Measurements from ENCODE around the gene DPYD. TPM values are rescaled to one million over a fixed set of nuclear protein-coding genes. Genes with fewer than 3 reads are reported as not detected.

DPYD gene
- total RNA-seq, 1 experiment from 2014 or later, result 0.46 TPM

GRCh38 chr1:97711858-97712257 lies 209.0 kb downstream of the DPYD start:
- Mint-ChIP-seq H3K4me1 (no peaks in the 10 kb centered on the region), H3K36me3 (no peaks in the 10 kb centered on the region), H3K27me3 (ENCODE audit: low read depth) (no peaks in the 10 kb centered on the region), H3K27ac (no peak overlapping the region), H3K4me3 (no peak overlapping the region), H3K9me3 (no peaks in the 10 kb centered on the region)
- ChIA-PET CTCF (no interaction called here), POLR2A (no interaction called here)
- ATAC-seq (no peak), DNase-seq (ENCODE audit: low spot score) (no peak)
- TF ChIP-seq GABPB1 (CRISPR knock-in tag; IDR thresholded peaks at IDR 0.05) (no peak), PRRX2 (CRISPR knock-in tag; IDR thresholded peaks at IDR 0.05) (no peak), ATF3 (CRISPR knock-in tag; conservative IDR thresholded peaks at IDR 0.05) (no peak), SP1 (CRISPR knock-in tag; conservative IDR thresholded peaks at IDR 0.05) (no peak), HMGA2 (CRISPR knock-in tag; IDR thresholded peaks at IDR 0.05) (no peak), OVOL2 (CRISPR knock-in tag; IDR thresholded peaks at IDR 0.05; ENCODE audit: borderline replicate concordance) (no peak), E2F1 (CRISPR knock-in tag; IDR thresholded peaks at IDR 0.05) (no peak), JAZF1 (CRISPR knock-in tag; IDR thresholded peaks at IDR 0.05) (no peak), MLX (CRISPR knock-in tag; IDR thresholded peaks at IDR 0.05) (no peak), ETV6 (CRISPR knock-in tag; IDR thresholded peaks at IDR 0.05) (no peak), PRDM15 (CRISPR knock-in tag; IDR thresholded peaks at IDR 0.05) (no peak), ZBTB21 (CRISPR knock-in tag; IDR thresholded peaks at IDR 0.05; ENCODE audit: borderline replicate concordance) (no peak), NR3C1 (CRISPR knock-in tag; conservative IDR thresholded peaks at IDR 0.05; ENCODE audit: low read depth) (no peak), ZNF263 (CRISPR knock-in tag; IDR thresholded peaks at IDR 0.05; ENCODE audit: low read depth) (no peak), ZNF423 (CRISPR knock-in tag; IDR thresholded peaks at IDR 0.05) (no peak)
- TF ChIP-seq, protein P1, sequence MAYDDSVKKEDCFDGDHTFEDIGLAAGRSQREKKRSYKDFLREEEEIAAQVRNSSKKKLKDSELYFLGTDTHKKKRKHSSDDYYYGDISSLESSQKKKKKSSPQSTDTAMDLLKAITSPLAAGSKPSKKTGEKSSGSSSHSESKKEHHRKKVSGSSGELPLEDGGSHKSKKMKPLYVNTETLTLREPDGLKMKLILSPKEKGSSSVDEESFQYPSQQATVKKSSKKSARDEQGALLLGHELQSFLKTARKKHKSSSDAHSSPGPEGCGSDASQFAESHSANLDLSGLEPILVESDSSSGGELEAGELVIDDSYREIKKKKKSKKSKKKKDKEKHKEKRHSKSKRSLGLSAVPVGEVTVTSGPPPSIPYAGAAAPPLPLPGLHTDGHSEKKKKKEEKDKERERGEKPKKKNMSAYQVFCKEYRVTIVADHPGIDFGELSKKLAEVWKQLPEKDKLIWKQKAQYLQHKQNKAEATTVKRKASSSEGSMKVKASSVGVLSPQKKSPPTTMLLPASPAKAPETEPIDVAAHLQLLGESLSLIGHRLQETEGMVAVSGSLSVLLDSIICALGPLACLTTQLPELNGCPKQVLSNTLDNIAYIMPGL (CRISPR knock-in tag; IDR thresholded peaks at IDR 0.05), result no peak
- TF ChIP-seq, protein P2, sequence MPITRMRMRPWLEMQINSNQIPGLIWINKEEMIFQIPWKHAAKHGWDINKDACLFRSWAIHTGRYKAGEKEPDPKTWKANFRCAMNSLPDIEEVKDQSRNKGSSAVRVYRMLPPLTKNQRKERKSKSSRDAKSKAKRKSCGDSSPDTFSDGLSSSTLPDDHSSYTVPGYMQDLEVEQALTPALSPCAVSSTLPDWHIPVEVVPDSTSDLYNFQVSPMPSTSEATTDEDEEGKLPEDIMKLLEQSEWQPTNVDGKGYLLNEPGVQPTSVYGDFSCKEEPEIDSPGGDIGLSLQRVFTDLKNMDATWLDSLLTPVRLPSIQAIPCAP (CRISPR knock-in tag; IDR thresholded peaks at IDR 0.05), result no peak
- TF ChIP-seq, protein P3, sequence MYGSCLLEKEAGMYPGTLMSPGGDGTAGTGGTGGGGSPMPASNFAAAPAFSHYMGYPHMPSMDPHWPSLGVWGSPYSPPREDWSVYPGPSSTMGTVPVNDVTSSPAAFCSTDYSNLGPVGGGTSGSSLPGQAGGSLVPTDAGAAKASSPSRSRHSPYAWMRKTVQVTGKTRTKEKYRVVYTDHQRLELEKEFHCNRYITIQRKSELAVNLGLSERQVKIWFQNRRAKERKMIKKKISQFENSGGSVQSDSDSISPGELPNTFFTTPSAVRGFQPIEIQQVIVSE (CRISPR knock-in tag; IDR thresholded peaks at IDR 0.05; ENCODE audit: borderline replicate concordance), result no peak

DNA sequence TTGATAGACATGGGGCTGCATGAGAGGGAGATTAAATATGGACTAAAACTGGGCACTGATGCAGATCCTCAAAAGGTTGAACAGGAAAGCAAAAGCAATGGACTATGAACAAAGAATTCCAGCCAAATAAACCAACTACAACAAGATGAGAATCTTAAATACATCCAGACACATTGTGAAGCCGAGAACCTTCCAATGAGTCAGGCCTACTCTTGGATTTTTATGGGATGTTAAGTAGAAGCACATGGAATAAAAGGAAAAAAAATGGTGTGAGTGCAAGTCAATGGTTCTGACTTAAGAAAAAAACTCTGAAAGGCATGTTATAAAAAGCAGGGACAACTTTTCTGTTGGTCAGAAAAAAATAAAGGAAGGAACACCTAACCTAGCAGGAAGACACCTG lies 227.2 kb downstream of the DPYD start:
- DNase-seq (ENCODE audit: low spot score), result no peak
- POLR2A ChIA-PET, result no interaction called here
- TF ChIP-seq ESRRA (CRISPR knock-in tag; IDR thresholded peaks at IDR 0.05; ENCODE audit: borderline replicate concordance) (no peak), E2F5 (CRISPR knock-in tag; IDR thresholded peaks at IDR 0.05) (no peak), TCF7 (CRISPR knock-in tag; IDR thresholded peaks at IDR 0.05; ENCODE audit: low read depth) (no peak), ZNF138 (CRISPR knock-in tag; conservative IDR thresholded peaks at IDR 0.05) (no peak), ZNF121 (CRISPR knock-in tag; IDR thresholded peaks at IDR 0.05) (no peak), NR1H2 (CRISPR knock-in tag; IDR thresholded peaks at IDR 0.05) (no peak)
- TF ChIP-seq, protein P4, sequence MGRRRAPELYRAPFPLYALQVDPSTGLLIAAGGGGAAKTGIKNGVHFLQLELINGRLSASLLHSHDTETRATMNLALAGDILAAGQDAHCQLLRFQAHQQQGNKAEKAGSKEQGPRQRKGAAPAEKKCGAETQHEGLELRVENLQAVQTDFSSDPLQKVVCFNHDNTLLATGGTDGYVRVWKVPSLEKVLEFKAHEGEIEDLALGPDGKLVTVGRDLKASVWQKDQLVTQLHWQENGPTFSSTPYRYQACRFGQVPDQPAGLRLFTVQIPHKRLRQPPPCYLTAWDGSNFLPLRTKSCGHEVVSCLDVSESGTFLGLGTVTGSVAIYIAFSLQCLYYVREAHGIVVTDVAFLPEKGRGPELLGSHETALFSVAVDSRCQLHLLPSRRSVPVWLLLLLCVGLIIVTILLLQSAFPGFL (CRISPR knock-in tag; IDR thresholded peaks at IDR 0.05; ENCODE audit: borderline replicate concordance), result no peak
- TF ChIP-seq, protein P3 (CRISPR knock-in tag; IDR thresholded peaks at IDR 0.05; ENCODE audit: borderline replicate concordance), result no peak
- CTCF ChIA-PET, result no interaction called here
- Mint-ChIP-seq H3K27me3 (ENCODE audit: low read depth) (no peaks in the 10 kb centered on the region), H3K27ac (no peak overlapping the region), H3K9me3 (no peaks in the 10 kb centered on the region), H3K4me1 (no peaks in the 10 kb centered on the region), H3K36me3 (no peaks in the 10 kb centered on the region), H3K4me3 (no peak overlapping the region)
- no peak for ATAC-seq

All from WTC11 (cell line).